Measurements from ENCODE around the gene TBC1D7.

- TF ChIP-seq, protein P1, sequence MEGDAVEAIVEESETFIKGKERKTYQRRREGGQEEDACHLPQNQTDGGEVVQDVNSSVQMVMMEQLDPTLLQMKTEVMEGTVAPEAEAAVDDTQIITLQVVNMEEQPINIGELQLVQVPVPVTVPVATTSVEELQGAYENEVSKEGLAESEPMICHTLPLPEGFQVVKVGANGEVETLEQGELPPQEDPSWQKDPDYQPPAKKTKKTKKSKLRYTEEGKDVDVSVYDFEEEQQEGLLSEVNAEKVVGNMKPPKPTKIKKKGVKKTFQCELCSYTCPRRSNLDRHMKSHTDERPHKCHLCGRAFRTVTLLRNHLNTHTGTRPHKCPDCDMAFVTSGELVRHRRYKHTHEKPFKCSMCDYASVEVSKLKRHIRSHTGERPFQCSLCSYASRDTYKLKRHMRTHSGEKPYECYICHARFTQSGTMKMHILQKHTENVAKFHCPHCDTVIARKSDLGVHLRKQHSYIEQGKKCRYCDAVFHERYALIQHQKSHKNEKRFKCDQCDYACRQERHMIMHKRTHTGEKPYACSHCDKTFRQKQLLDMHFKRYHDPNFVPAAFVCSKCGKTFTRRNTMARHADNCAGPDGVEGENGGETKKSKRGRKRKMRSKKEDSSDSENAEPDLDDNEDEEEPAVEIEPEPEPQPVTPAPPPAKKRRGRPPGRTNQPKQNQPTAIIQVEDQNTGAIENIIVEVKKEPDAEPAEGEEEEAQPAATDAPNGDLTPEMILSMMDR (conservative IDR thresholded peaks at IDR 0.05 in 1 of 2, IDR thresholded peaks at IDR 0.05 in 1 of 2; ENCODE audit: extremely low read depth in 1 of 2, insufficient read depth in 1 of 2, low read depth in 1 of 2, low read length in 2 of 2) = no peak
- no peak for TF ChIP-seq EZH2 (IDR thresholded peaks at IDR 0.05; ENCODE audit: borderline replicate concordance, low read length)
These were observed 17.2 kb downstream of the TBC1D7 start for GRCh38 chr6:13311155-13311554.
